ENCODE data around the gene MFAP3L.

- TF ChIP-seq ZNF133 (tag by site-specific recombination; IDR thresholded peaks at IDR 0.05) (no peak), ZNF138 (tag by site-specific recombination; IDR thresholded peaks at IDR 0.05; ENCODE audit: borderline replicate concordance) (no peak), ZNF660 (tag by site-specific recombination; IDR thresholded peaks at IDR 0.05) (no peak)
These were observed 14.1 kb downstream of the MFAP3L start for GRCh38 chr4:170011921-170012628.

Measured in HEK293 (cell line).